HepG2 (cell line): ENCODE data around the gene NOC2L. TPM values are rescaled to one million over a fixed set of nuclear protein-coding genes. Genes with fewer than 3 reads are reported as not detected.
A peak's percentile ranks its signal among the peaks of the same experiment; 100 is the strongest.

ENCODE experiments used
- ATAC-seq: fragments of 200-7000 bp; cut with Tn5 transposase; 3 replicates; pipeline ENCODE4 v1.9.1; 2020; ENCODE audit warnings: mild to moderate bottlenecking, moderate library complexity
- BruUV-seq: library from RNA; stranded (reverse); fragments of 400-500 nt; replicated peaks from 2 replicates; lab custom pipeline; 2021; lab: Mats Ljungman, UMichigan
- CTCF ChIA-PET: fragments of 300-600 bp; formaldehyde crosslinking; extraction: SDS; loops from one replicate; lab custom pipeline; 2021; ENCODE audit warnings: low total read pairs, inconsistent platforms, low intra/inter-chr PET ratio; lab: Yijun Ruan, JAX
- POLR2A ChIA-PET: fragments of 350-600 bp; sonication (Branson Sonifier 250); formaldehyde crosslinking; loops from one replicate; lab custom pipeline; 2020; ENCODE audit warnings: antibody characterized with exemption, inconsistent platforms; lab: Yijun Ruan, JAX
- DNase-seq: peaks from one replicate; pipeline ENCODE4 v3.0.0-alpha.2; 2015; ENCODE audit warnings: low spot score
- FAIRE-seq: peaks from 3 replicates; lab custom pipeline; 2011; peaks lifted over from hg19 to GRCh38; lab: Jason Lieb, UNC
- H2AFZ ChIP-seq: one replicate; pipeline ENCODE4 v1.6.1; 2011; ENCODE audit warnings: low read length, inconsistent platforms
- H3K27ac ChIP-seq: fragments of 300-600 bp; 3 replicates; pipeline ENCODE4 v1.8.0; 2011; ENCODE audit warnings: mixed run types, mild to moderate bottlenecking, mixed read lengths, low read length, inconsistent platforms; ENCODE audit not compliant: insufficient read depth; ENCODE audit errors: extremely low read length
- H3K27me3 ChIP-seq, 2 experiments: fragments of 200-600 bp in 1 of 2; 2 replicates in 1 of 2; 3 replicates in 1 of 2; pipeline versions ENCODE4 v1.6.0 to v1.8.0; 2011; ENCODE audit warnings: low read length in 2 of 2, mild to moderate bottlenecking in 2 of 2, moderate library complexity in 2 of 2, inconsistent platforms in 1 of 2; ENCODE audit not compliant: insufficient read depth in 2 of 2, control insufficient read depth in 1 of 2
- H3K36me3 ChIP-seq, 2 experiments: fragments of 200-600 bp in 1 of 2; replicated peaks in 1 of 2; 2 replicates in 1 of 2; 3 replicates in 1 of 2; pipeline versions ENCODE4 v1.5.1 to v1.8.0; 2011; ENCODE audit warnings: low read length in 2 of 2, inconsistent platforms in 1 of 2; ENCODE audit not compliant: insufficient read depth in 2 of 2, control insufficient read depth in 1 of 2
- H3K4me1 ChIP-seq: 2 replicates; pipeline ENCODE4 v1.5.1; 2012; ENCODE audit warnings: low read length, inconsistent platforms; ENCODE audit not compliant: insufficient read depth
- H3K4me2 ChIP-seq: 2 replicates; pipeline ENCODE4 v1.6.0; 2011; ENCODE audit warnings: low read depth, low read length, inconsistent platforms
- H3K4me3 ChIP-seq, 3 experiments: fragments of 200-600 bp in 1 of 3; sonication (generic), shearing (Covaris generic) in 1 of 3; replicated peaks in 1 of 3; 2 replicates each; pipeline ENCODE4 v1.5.1; 2011 to 2016; ENCODE audit warnings: low read length in 3 of 3, inconsistent platforms in 2 of 3, low read depth in 2 of 3, mild to moderate bottlenecking in 2 of 3, control low read depth in 1 of 3, mixed read lengths in 1 of 3; ENCODE audit not compliant: insufficient read depth in 1 of 3
- H3K79me2 ChIP-seq: one replicate; pipeline ENCODE4 v1.6.1; 2011; ENCODE audit warnings: low read length, inconsistent platforms; ENCODE audit not compliant: insufficient read depth
- H3K9ac ChIP-seq: 2 replicates; pipeline ENCODE4 v1.6.0; 2011; ENCODE audit warnings: mild to moderate bottlenecking, low read depth, low read length, inconsistent platforms; ENCODE audit not compliant: insufficient read depth
- H3K9me3 ChIP-seq: 2 replicates; pipeline ENCODE4 v1.5.1; 2012; ENCODE audit warnings: mild to moderate bottlenecking, low read length
- H4K20me1 ChIP-seq: 2 replicates; pipeline ENCODE4 v1.6.0; 2011; ENCODE audit warnings: inconsistent platforms, mild to moderate bottlenecking, low read length, moderate library complexity; ENCODE audit not compliant: insufficient read depth
- AKAP8 ChIP-seq: sonication (generic); formaldehyde crosslinking; IDR thresholded peaks from 2 replicates; pipeline ENCODE4 v1.5.1; 2020; ENCODE audit warnings: mild to moderate bottlenecking, missing genetic modification reagents
- ATM ChIP-seq: fragments of 450-650 bp; IDR thresholded peaks from 2 replicates; pipeline ENCODE4 v1.7.1; 2017; ENCODE audit warnings: mild to moderate bottlenecking, borderline replicate concordance
- CBX1 ChIP-seq: IDR thresholded peaks from one replicate; pipeline ENCODE4 v1.6.1; 2016; ENCODE audit warnings: antibody characterized with exemption, low read depth
- GATA4 ChIP-seq: sonication (generic); IDR thresholded peaks from 2 replicates; pipeline ENCODE4 v1.6.1; 2016; ENCODE audit warnings: antibody characterized with exemption, low read depth, borderline replicate concordance
- HOXD1 ChIP-seq: sonication (generic); formaldehyde crosslinking; IDR thresholded peaks from 2 replicates; pipeline ENCODE4 v1.5.0; 2020; ENCODE audit warnings: missing genetic modification reagents
- KDM3A ChIP-seq: IDR thresholded peaks from 2 replicates; pipeline ENCODE4 v1.6.1; 2018; ENCODE audit warnings: low read depth, missing compliant biosample characterization
- KLF12 ChIP-seq: sonication (generic); formaldehyde crosslinking; IDR thresholded peaks from 2 replicates; pipeline ENCODE4 v1.4.0; 2020; ENCODE audit warnings: missing genetic modification reagents, borderline replicate concordance
- MEIS2 ChIP-seq: sonication (generic); formaldehyde crosslinking; IDR thresholded peaks from 2 replicates; pipeline ENCODE4 v1.9.0; 2021; ENCODE audit warnings: mild to moderate bottlenecking, missing genetic modification reagents
- MNT ChIP-seq: fragments of 450-650 bp; IDR thresholded peaks from 2 replicates; pipeline ENCODE4 v1.6.1; 2016
- MTA1 ChIP-seq: sonication (generic); formaldehyde crosslinking; IDR thresholded peaks from 2 replicates; pipeline ENCODE4 v1.4.0; 2020; ENCODE audit warnings: missing genetic modification reagents, mild to moderate bottlenecking, borderline replicate concordance
- SALL1 ChIP-seq: sonication (generic); formaldehyde crosslinking; IDR thresholded peaks from 2 replicates; pipeline ENCODE4 v1.8.0; 2022; ENCODE audit warnings: mild to moderate bottlenecking, missing genetic modification reagents
- UBTF ChIP-seq: sonication (generic); formaldehyde crosslinking; IDR thresholded peaks from 2 replicates; pipeline ENCODE4 v1.4.0; 2020; ENCODE audit warnings: mild to moderate bottlenecking, missing genetic modification reagents
- YEATS4 ChIP-seq: sonication (generic); formaldehyde crosslinking; IDR thresholded peaks from 2 replicates; pipeline ENCODE4 v1.4.0; 2020; ENCODE audit warnings: missing genetic modification reagents, borderline replicate concordance
- ZFP82 ChIP-seq: sonication (generic); formaldehyde crosslinking; IDR thresholded peaks from 2 replicates; pipeline ENCODE4 v1.5.1; 2020; ENCODE audit warnings: mild to moderate bottlenecking, missing genetic modification reagents, borderline replicate concordance
- ZNF562 ChIP-seq: sonication (generic); formaldehyde crosslinking; IDR thresholded peaks from 2 replicates; pipeline ENCODE4 v1.8.0; 2022; ENCODE audit warnings: missing genetic modification reagents, borderline replicate concordance
- ZNF703 ChIP-seq: sonication (generic); formaldehyde crosslinking; IDR thresholded peaks from 2 replicates; pipeline ENCODE4 v1.5.1; 2020; ENCODE audit warnings: missing genetic modification reagents, mild to moderate bottlenecking, moderate library complexity, borderline replicate concordance
- ZNF749 ChIP-seq: sonication (generic); formaldehyde crosslinking; IDR thresholded peaks from 2 replicates; pipeline ENCODE4 v1.8.0; 2022; ENCODE audit warnings: mild to moderate bottlenecking, missing genetic modification reagents, moderate library complexity, borderline replicate concordance
- ZSCAN29 ChIP-seq: sonication (generic); formaldehyde crosslinking; conservative IDR thresholded peaks from 2 replicates; pipeline ENCODE4 v1.4.0; 2020; ENCODE audit warnings: mild to moderate bottlenecking, missing genetic modification reagents
- whole genome bisulfite sequencing: methylation state at CpG from one replicate; pipeline ENCODE4 v1.1.6; 2017; ENCODE audit warnings: low lambda C conversion rate; 5-methylcytosine and 5-hydroxymethylcytosine counted together
- in situ Hi-C: cut with HindIII; loops from 2 replicates; pipeline ENCODE4 v1.10.0; 2017; ENCODE audit warnings: low pct_unique_long_range_greater_than_20kb; ENCODE audit not compliant: extremely low pct_ligation_motif_present
- intact Hi-C: fragments of 100-400 bp; cut with micrococcal nuclease; formaldehyde crosslinking; loops from one replicate; pipeline ENCODE4 v1.10.0; 2022; ENCODE audit not compliant: unreplicated experiment
- polyA plus RNA-seq, 8 experiments: library from polyadenylated mRNA; depleted of rRNA in 3 of 8; stranded (reverse) in 7 of 8; unstranded in 1 of 8; fragments of >200 nt; fragmentation: Illumina TruSeq in 4 of 8; extraction: Trizol in 4 of 8; gene quantifications; 2 replicates each; pipeline versions ENCODE4 v1.2.1 to v1.2.3, GENCODE V29; 2011 to 2016; ENCODE audit warnings: low read depth in 4 of 8, missing spikeins in 1 of 8, mixed read lengths in 1 of 8; ENCODE audit not compliant: insufficient read depth in 1 of 8
- total RNA-seq, 5 experiments: library from RNA; depleted of rRNA; stranded (reverse); fragments of >200 nt; fragmentation: Illumina TruSeq; extraction: Trizol; gene quantifications; 2 replicates each; pipeline ENCODE4 v1.2.3, GENCODE V29; 2016; ENCODE audit warnings: low read depth in 1 of 5

NOC2L gene
- total and polyA plus RNA-seq, 2 of the 13 experiments (the other 11 are each of a cell fraction or from before 2014, with no cell fraction given), result 32.0 to 103 TPM

GRCh38 chr1:999725-1000356, 40.8 kb upstream of the NOC2L start, which contains the start of gene HES4 (continued):
- TF ChIP-seq MNT, result no peak

GRCh38 chr1:998995-999724, 40.1 kb upstream of the NOC2L start:
- Histone ChIP-seq H2AFZ (no peak overlapping the region), H3K27ac (peak overlapping the region; percentile 97), H3K79me2 (peaks cover 12% of the 10 kb centered on the region), H3K9ac (peak overlapping the region; percentile 84), H3K36me3 (no peaks in the 10 kb centered on the region), H3K4me3 (peak overlapping the region; percentile 63 to 78 (median 78)), H3K4me1 (peaks cover 57% of the 10 kb centered on the region), H4K20me1 (peaks cover 4% of the 10 kb centered on the region; the same call in 1 of the 2 replicates), H3K27me3 (no peaks in the 10 kb centered on the region), H3K4me2 (peak overlapping the region; percentile 92), H3K9me3 (no peaks in the 10 kb centered on the region)
- no peak for FAIRE-seq
- TSS peak; percentile 75 for BruUV-seq
- in situ Hi-C loops, result no loop called here
- intact Hi-C loops, result no loop called here
- no peak for DNase-seq
- CTCF ChIA-PET, result no interaction called here
- WGBS, result no CpG with 5 or more reads among the region's 86 CpGs
- POLR2A ChIA-PET, result interaction anchor here (1.0 to 3.2 kb wide), 5 partner anchors 7 to 20 kb away, joined by 3 to 13 read pairs (median 6); partner anchors contain the start of genes ISG15 and PERM1
- peak; percentile 7 for ATAC-seq
- TF ChIP-seq KLF12 (no peak; the same call in 1 of the 2 replicates), ZFP82 (peak; percentile 14; the same call in 1 of the 2 replicates), UBTF (CRISPR knock-in tag) (peak; percentile 70; the same call in 1 of the 2 replicates), AKAP8 (CRISPR knock-in tag) (no peak), CBX1 (no peak), ZNF749 (peak; percentile 23; the same call in 1 of the 2 replicates), HOXD1 (CRISPR knock-in tag) (no peak), GATA4 (no peak), ATM (no peak), SALL1 (CRISPR knock-in tag) (peak; percentile 48; the same call in 1 of the 2 replicates), MTA1 (CRISPR knock-in tag) (0 out of 2 replicates have a peak, but pooled peaks have one; percentile 20), ZSCAN29 (peak; percentile 96), YEATS4 (0 out of 2 replicates have a peak, but pooled peaks have one; percentile 19), MEIS2 (0 out of 2 replicates have a peak, but pooled peaks have one; percentile 10), KDM3A (0 out of 2 replicates have a peak, but pooled peaks have one; percentile 14), ZNF562 (CRISPR knock-in tag) (no peak), ZNF703 (CRISPR knock-in tag) (no peak)
